ENCODE measurements around the gene IFI30. TPM values are rescaled to one million over a fixed set of nuclear protein-coding genes. Genes with fewer than 3 reads are reported as not detected.

IFI30 gene
- total and polyA plus RNA-seq, 2 donors (not counting 3 experiments of a cell fraction or from before 2014, with no cell fraction given), result 1.1 to 1.6 TPM

- Histone ChIP-seq H3K9me3 (replicated peaks; ENCODE audit: control insufficient read depth, insufficient read depth, low read length) (no peaks in the 10 kb centered on the region), H4K20me1 (replicated peaks; ENCODE audit: control insufficient read depth, extremely low read depth, insufficient read depth, low read length) (no peaks in the 10 kb centered on the region), H3K79me2 (ENCODE audit: control insufficient read depth, insufficient read depth, low read length) (no peaks in the 10 kb centered on the region), H3K27me3 (ENCODE audit: control insufficient read depth in 2 of 2, insufficient read depth in 2 of 2, low read length in 2 of 2) (no peaks in the 10 kb centered on the region), H3K4me1 (ENCODE audit: control insufficient read depth, extremely low read depth, insufficient read depth, low read length) (peaks cover 10% of the 10 kb centered on the region), H3K4me2 (ENCODE audit: insufficient read depth, low read length) (no peak overlapping the region), H2AFZ (ENCODE audit: low read depth, low read length) (no peak overlapping the region), H3K36me3 (ENCODE audit: control insufficient read depth in 2 of 2, extremely low read depth in 1 of 2, insufficient read depth in 2 of 2, low read length in 2 of 2) (peaks cover 0 to 6% of the 10 kb centered on the region in 2 experiments), H3K9me1 (replicated peaks; ENCODE audit: control insufficient read depth, extremely low read depth, insufficient read depth, low read length) (no peaks in the 10 kb centered on the region), H3K27ac (ENCODE audit: insufficient read depth, low read depth, low read length) (no peak overlapping the region), H3K9ac (replicated peaks; ENCODE audit: extremely low read depth, insufficient read depth, low read length) (no peak overlapping the region), H3K4me3 (replicated peaks in 1 of 3; ENCODE audit: insufficient read depth in 1 of 3, low read depth in 1 of 3, low read length in 3 of 3) (no peak overlapping the region)
- POLR2A ChIA-PET, result interaction anchor here (2.0 kb wide), 1 partner anchor 83 kb away, joined by 6 read pairs; the partner anchor contains the start of gene JUND
- intact Hi-C loops (cut with micrococcal nuclease), result no loop called here
- CTCF ChIA-PET, result interaction anchor here (0.9 to 1.5 kb wide), 3 partner anchors 10 to 131 kb away, joined by 3 to 5 read pairs (median 3); no protein-coding TSS in a partner anchor
- BruUV-seq (replicated peaks), result no TSS peak
- DNase-seq (ENCODE audit: low read depth, low spot score), result no peak
- TF ChIP-seq EZH2 (IDR thresholded peaks at IDR 0.05; ENCODE audit: borderline replicate concordance, low read depth, low read length, severe bottlenecking), result no peak
- TF ChIP-seq CTCF (IDR thresholded peaks at IDR 0.05; ENCODE audit: extremely low read depth in 1 of 2, insufficient read depth in 1 of 2, low read depth in 1 of 2, low read length in 2 of 2), result no peak
- no peak for TF ChIP-seq MYC (IDR thresholded peaks at IDR 0.05; ENCODE audit: low read depth, low read length)
- no peak for TF ChIP-seq GATA2 (IDR thresholded peaks at IDR 0.05; ENCODE audit: insufficient read depth, insufficient read length, low read depth, low read length)
- no peak for TF ChIP-seq POLR2AphosphoS5 (IDR thresholded peaks at IDR 0.05; ENCODE audit: insufficient read depth, low read depth, low read length)
- no peak for TF ChIP-seq JUN (IDR thresholded peaks at IDR 0.05; ENCODE audit: borderline replicate concordance, insufficient read depth, insufficient read length, low read depth)
- no peak for TF ChIP-seq MAX (IDR thresholded peaks at IDR 0.05; ENCODE audit: insufficient read depth, insufficient read length)
- TF ChIP-seq FOS (IDR thresholded peaks at IDR 0.05; ENCODE audit: borderline replicate concordance, insufficient read depth, low read length), result no peak
- no peak for TF ChIP-seq POLR2A (IDR thresholded peaks at IDR 0.05; ENCODE audit: low read depth, low read length)
- no peak for FAIRE-seq
- dilution Hi-C loops (cut with MboI; ENCODE audit: extremely low pct_ligation_motif_present, low sequenced_read_pairs), result no loop called here
Measured at GRCh38 chr19:18197941-18198340, 24.3 kb downstream of the IFI30 start.

All from endothelial cell of umbilical vein (primary cell).